Epithelial cell of prostate (primary cell): ENCODE data around the gene PCED1B.
A peak's percentile ranks its signal among the peaks of the same experiment; 100 is the strongest.

Experiments
- DNase-seq: peaks from one replicate; pipeline ENCODE4 v3.0.0-alpha.2; 2011; ENCODE audit warnings: low read depth, low spot score
- H3K27ac ChIP-seq: fragments of 450-650 bp; 2 replicates; pipeline ENCODE4 v1.5.1; 2017; ENCODE audit warnings: mild to moderate bottlenecking

The PCED1B gene

DNA sequence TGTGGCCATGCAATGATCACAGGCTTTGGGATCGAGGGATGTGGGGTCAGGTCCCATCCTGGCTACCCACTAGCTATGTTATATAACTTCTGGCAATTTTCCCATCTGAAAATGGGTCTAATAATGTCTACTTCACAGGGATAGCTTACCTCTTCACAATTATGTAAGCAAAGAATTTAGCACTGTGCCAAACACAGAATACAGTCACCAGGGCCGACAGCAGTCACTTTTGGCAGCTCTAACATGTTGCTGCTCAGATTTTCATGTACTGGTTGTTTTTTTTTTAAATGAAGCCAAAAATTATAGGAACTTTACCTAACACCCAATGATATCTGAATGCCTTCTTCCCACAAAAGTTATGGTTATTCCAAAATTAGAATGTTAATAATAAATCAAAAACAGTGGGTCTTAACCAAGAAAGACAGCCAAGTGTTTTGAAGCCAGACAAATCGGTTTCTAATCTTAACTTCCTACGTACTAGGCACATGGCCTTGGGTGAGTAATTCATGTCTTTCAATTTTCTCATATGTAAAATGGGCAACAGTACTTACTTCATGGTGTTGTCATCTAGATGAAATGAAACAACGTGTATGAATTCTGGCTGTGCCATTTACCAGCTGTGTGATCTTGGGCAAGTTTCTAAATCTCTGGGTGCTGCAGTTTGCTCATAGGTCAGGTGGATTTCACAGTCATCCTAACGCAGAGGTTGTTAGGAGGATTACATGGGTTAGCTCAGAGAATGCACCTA lies 13.0 kb upstream of the PCED1B start:
- no peak for DNase-seq

GRCh38 chr12:47067176-47067575 lies 12.2 kb upstream of the PCED1B start:
- no peak overlapping the region for H3K27ac ChIP-seq
- no peak for DNase-seq

More for the DNA sequence above, 13.0 kb upstream of the PCED1B start:
- H3K27ac ChIP-seq, result no peak overlapping the region

DNA sequence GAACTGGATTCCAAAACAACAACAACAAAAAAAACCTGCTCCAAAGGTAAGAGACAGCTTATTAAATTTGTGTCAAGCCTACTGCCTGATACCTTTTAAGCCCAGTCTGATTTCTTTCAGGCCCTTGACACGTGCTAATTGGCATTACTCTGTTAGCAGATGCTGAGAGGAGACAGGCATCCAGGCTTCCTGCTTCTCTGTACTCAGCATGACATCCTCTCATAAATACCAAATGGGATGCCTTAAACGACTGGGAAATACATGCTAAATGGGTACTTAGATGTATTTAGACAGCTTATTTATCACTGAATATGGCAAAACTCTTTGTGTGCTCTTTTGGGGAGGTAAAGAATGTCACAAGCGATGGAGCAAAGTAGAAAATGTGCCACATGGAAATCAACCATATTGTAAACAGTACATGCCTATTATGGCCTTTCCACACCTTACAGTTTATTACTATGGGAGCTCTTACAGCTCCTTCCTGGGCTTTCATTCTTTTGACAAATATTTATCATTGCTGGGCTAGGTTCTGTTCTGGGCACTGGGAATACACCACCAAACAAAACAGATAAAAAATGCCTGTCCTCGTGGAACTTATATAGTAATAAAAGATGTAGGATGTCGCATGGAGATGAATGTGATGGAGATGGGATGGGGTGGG lies 11.5 kb upstream of the PCED1B start:
- no peak overlapping the region for H3K27ac ChIP-seq

DNA sequence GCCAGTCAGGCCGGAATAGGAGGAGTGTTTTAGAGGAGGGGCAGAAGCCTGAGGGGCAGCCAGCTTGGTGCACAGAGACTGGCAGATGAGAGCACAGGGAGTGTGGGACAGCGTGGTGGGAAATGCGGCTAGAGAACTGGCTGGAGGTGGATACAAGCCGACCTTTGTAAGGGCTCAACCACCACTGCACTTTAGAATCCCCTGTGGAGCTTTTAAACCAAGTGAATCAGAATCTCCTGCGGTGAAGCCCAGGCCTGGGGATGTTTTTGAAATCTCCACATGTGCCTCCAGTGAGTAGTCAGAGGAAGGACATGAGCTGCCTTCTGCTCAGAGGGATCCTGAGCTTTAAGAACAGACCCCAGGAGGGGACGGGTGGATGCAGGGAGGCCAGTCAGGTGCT lies 10.9 kb upstream of the PCED1B start:
- no peak for DNase-seq
- H3K27ac ChIP-seq, result no peak overlapping the region

More for the DNA sequence above, 11.5 kb upstream of the PCED1B start:
- DNase-seq, result no peak

- no peak for DNase-seq
- no peak overlapping the region for H3K27ac ChIP-seq
These were observed 9.1 kb upstream of the PCED1B start for GRCh38 chr12:47070310-47070709.

DNA sequence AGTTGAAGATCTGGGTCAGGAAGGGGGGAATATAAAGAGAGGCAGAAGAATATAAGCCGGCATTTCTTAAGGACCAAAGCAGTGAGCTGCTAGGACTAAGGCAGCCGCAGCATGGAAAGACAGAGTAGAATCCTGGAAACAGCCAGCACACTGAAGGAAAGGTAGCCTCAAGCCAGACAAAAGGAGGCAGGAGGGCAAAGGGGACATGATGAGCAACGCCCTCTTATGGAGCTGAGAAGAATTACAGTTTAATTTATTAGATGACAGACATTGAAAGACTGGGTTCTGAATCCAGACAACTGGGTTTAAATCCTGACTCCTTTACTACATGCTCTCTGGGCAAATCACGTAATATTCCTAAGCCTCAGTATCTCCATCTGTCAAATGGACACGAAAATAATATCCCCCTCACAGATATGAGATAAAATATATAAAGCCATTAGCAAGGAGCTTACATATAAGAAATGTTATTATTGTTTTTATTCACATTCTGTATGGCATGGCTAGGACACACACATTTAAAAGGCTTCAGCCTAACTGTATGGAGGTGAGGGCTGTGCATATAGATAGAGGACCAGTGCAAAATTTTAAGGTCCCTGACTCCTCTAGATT lies 8.1 kb upstream of the PCED1B start:
- no peak overlapping the region for H3K27ac ChIP-seq
- DNase-seq, result no peak

DNA sequence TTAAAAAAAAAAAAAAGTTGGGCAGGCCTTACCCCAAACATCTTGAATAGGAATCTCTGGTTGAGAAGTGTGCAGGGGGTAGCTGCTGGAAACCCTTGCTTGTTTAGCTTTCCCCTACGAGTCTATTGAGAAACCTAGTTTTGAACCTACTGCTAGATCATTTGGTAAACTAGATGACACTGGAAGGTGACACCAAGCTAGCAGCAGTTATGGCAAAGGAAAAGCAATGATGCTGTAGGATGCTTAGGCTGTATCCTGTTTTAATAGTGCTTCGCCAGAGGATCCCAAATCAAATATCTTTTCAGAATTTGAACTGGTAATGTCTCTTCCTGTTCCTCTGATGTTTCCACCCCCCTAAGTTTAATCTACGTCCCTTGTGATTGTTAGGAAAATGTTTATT lies 5.5 kb upstream of the PCED1B start:
- no peak for DNase-seq
- H3K27ac ChIP-seq, result no peak overlapping the region

DNA sequence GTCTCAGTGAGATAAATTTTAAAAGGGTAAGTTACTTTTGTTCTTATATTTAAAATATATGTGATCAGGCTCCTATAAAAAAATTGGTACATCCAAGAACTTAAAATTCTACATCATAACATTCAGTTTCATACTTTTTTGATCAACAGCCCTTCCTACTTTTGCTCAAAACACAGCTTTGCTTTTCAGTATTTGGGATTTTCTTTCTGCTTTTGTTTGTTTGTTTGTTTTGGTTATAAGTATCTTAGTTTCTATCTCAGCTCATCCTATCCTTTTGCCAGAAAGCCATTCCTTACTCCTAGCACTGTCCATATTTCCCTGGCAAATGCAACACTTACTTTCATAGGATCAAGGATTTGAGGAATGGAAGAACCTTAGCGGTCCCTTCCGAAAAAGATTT lies 4.7 kb upstream of the PCED1B start:
- DNase-seq, result no peak
- H3K27ac ChIP-seq, result no peak overlapping the region

- H3K27ac ChIP-seq, result no peak overlapping the region
- DNase-seq, result no peak
These were observed 4.0 kb upstream of the PCED1B start for GRCh38 chr12:47075192-47076084.

GRCh38 chr12:47077206-47078085 lies 2.0 kb upstream of the PCED1B start:
- H3K27ac ChIP-seq, result peak overlapping the region; percentile 94
- no peak for DNase-seq

DNA sequence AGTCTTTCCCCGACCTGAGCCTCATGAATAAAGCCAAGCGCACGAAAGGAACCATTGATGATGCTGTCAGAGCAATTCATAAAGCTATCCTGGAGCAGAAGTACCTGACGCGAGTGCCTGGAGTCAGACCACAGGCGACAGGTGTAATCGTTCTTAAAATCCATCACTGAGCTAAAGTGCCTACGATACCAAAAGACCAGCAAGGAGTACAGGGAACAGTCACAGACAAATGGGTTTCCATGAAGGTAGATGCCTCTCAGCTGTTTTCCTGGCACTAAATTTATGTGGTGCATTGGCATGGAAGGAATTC lies 1.4 kb upstream of the PCED1B start:
- H3K27ac ChIP-seq, result peak overlapping the region; percentile 94
- DNase-seq, result no peak

GRCh38 chr12:47078733-47079467 lies 521 bp upstream of the PCED1B start:
- H3K27ac ChIP-seq, result peak overlapping the region; percentile 94
- no peak for DNase-seq

DNA sequence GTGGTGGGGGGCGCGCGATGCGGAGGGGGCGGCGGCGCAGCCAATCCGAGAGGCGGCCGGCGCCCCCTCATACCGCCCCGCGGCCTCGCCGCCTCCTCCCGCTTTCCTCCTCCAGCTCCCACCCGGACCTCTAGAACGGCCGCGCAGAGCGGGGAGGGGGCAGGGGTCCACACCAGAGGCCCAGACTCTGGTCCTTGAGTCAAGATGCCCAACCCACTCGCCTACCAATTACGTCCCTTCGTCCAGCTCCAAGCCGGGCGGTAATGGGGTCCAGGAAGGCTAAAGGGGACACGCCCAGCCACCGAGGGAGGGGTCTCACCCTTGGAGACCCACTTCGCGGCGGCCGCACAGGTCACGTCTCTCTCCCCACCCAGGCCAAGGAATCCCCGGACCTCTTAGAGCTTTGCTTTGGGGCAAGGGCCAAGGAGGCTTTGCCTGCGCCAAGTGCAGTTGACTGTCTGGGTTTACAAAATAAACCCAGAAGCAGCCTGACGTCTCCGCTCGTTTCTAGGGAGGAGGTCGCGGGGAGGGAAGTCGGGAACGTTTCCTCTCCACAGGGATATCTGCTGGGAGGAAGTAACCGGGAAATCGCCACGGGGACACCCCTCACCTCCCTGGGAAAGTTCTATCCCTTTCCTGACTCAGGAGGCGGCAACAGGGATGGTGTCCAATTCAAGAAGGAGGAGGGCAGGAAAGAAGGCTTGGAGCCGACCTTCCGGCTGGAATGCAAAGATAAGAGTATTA lies 732 bp downstream of the PCED1B start:
- peak overlapping the region; percentile 94 for H3K27ac ChIP-seq
- DNase-seq, result no peak

DNA sequence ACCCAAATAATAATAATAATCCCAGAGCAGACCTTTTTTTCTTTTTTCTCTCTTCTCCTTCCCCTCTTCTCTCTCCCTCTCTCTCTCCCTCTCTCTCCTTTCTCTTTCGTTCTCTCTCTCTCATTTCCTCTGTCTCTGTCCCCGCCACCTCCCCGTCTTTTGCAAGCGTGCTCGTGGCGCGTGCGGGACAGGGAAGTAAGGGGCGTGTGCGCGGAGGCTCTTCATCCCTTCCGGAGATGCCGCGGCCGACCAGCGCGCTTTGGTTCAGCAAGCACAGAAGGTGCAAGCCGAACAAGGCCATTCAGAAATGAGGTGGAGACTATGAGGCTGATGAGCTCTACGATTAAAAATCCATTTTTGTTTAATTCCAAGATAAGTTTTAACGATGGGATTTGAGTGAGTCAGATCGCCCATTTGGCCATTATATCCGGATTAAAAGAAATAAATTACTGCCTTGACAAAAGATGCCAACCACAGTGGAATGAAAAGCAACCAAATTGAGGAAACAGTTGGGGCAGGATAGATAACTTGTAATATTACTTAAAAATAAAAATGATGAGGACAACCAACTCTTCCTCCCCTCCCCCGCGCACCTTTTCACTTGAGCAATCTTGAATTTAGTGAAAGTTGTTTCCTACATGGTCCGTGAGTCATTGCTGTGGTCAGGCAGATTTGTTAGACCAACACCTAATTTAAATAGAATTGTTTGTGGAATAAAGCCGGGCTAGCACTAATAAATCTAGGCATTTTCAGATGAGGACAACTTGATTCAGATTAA lies 1.5 kb downstream of the PCED1B start:
- H3K27ac ChIP-seq, result peak overlapping the region; percentile 94
- no peak for DNase-seq

DNA sequence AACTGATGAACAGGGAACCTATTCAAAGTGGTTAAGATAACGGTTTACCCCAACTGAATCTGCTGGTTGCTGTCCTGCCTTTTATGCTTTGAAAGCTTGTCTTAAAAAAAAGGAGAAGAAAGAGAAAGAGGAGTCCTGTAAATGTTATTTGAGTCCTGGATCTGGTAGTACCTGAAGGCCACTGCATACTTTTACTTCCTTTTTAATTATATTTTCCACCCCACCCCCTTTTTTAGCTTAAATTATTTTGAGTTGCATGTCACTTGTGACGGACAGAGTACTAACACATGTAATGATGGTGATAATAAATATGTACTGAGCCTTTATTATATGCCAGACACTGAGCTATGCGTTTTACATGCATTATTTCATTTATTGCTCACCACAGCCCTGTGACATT lies 2.9 kb downstream of the PCED1B start:
- peak overlapping the region; percentile 94 for H3K27ac ChIP-seq
- no peak for DNase-seq

DNA sequence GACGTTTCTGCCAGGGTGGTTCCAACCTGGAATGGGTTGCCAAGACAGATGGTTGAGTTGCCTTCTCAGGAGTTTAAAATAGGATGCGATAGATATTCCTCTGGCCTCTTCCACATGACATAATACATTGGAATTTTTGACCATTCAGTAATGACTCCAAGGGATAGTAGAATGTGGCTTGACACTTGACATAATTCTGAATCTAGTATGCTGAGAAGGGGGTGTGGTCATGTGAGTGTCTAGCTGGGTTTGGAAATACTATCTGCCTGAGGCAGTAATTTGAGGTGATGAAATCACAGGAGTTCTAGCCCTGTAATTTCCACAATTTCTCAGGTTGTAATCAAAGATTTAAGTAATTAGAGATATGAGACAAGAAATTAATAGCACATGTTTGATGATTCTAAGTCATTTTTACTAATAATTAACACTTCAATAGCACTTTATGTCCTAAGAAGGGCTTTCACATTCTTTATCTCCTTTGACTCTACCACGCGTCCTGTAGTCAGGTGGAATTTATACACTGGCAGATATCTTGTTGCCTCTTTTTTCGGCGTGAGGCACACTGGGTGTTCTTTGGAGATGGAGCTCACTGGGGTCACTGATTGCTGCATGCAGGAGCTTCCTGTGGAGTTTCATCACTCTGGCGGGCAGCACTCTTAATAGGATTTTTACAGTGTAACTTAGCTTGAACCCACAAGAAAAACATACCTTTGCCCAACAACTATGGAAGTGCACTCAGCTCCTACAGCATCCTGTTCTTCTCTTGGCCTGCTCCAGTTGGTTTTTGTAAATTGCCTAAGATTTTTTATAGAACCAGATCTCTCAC lies 3.6 kb downstream of the PCED1B start:
- DNase-seq, result no peak
- H3K27ac ChIP-seq, result peak overlapping the region; percentile 94

DNA sequence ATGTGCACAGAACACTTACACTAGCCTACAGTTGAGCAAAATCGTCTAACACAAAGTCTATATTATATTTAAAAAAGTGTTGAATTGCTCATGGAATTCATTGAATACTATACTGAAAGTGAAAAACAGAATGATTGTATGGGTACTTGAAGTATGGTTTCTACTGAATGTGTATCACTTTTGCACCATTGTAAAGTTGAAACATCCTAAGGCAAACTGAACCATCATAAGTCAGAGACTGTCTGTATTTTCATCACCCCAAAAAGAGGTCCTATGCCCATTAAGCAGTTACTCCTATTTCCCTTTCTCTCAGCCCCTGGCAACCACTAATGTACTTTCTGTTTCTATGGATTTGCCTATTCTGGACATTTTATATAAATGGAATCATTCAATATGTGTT lies 4.8 kb downstream of the PCED1B start:
- peak overlapping the region; percentile 94 for H3K27ac ChIP-seq
- no peak for DNase-seq
